Loucy (cell line): ENCODE data around the gene HLA-DQA2.

ENCODE experiments used
- EZH2phosphoT487 ChIP-seq: fragments of 200-600 bp; IDR thresholded peaks from 2 replicates; pipeline ENCODE4 v1.6.1; 2018; ENCODE audit warnings: antibody characterized with exemption, mild to moderate bottlenecking, moderate library complexity, borderline replicate concordance
- TF ChIP-seq, protein P1 (sequence below): fragments of 200-600 bp; sonication (generic); conservative IDR thresholded peaks from 2 replicates; pipeline ENCODE4 v1.5.1; 2014; ENCODE audit warnings: mild to moderate bottlenecking, antibody characterized with exemption, low read length

DNA sequence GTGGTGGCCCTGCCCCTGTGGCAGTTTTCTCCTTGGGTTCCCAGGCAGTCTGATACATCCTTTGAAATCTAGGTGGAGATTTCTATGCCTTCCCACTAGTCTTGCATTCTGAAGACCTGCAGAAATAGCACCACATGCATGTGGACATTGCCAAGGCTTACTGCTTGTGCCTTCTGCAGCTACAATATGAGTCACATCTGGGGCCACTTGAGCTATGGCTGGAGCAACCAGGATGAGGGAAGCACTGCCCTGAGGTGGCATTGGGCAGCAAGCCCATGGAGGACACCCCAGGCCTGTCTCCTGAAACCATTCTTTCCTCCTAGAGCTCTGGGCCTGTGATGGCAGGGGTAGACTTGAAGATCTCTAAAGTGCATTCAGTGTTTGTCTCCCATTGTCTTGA lies 37.8 kb downstream of the HLA-DQA2 start:
- TF ChIP-seq, protein P1, sequence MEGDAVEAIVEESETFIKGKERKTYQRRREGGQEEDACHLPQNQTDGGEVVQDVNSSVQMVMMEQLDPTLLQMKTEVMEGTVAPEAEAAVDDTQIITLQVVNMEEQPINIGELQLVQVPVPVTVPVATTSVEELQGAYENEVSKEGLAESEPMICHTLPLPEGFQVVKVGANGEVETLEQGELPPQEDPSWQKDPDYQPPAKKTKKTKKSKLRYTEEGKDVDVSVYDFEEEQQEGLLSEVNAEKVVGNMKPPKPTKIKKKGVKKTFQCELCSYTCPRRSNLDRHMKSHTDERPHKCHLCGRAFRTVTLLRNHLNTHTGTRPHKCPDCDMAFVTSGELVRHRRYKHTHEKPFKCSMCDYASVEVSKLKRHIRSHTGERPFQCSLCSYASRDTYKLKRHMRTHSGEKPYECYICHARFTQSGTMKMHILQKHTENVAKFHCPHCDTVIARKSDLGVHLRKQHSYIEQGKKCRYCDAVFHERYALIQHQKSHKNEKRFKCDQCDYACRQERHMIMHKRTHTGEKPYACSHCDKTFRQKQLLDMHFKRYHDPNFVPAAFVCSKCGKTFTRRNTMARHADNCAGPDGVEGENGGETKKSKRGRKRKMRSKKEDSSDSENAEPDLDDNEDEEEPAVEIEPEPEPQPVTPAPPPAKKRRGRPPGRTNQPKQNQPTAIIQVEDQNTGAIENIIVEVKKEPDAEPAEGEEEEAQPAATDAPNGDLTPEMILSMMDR, result no peak
- no peak for TF ChIP-seq EZH2phosphoT487
